GM12878 (cell line): ENCODE data around the gene ULBP2. TPM values are rescaled to one million over a fixed set of nuclear protein-coding genes. Genes with fewer than 3 reads are reported as not detected.
"Not testable (repeated sequence)": the region's sequence is repeated elsewhere in the genome, so short reads cannot be mapped to it uniquely, and the experiment has no call there.

Experiments used
- ATAC-seq: fragments of 200-7000 bp; cut with Tn5 transposase; 3 replicates; pipeline ENCODE4 v1.9.1; 2020; ENCODE audit warnings: mild to moderate bottlenecking, moderate library complexity
- BruUV-seq: library from RNA; stranded (reverse); fragments of 400-500 nt; replicated peaks from 2 replicates; lab custom pipeline; 2021; lab: Mats Ljungman, UMichigan
- CTCF ChIA-PET: fragments of 300-600 bp; sonication (Branson Sonifier 250); formaldehyde crosslinking; extraction: SDS; loops from one replicate; lab custom pipeline; 2021; ENCODE audit warnings: inconsistent platforms; lab: Yijun Ruan, JAX
- POLR2A ChIA-PET: fragments of 350-600 bp; formaldehyde crosslinking; extraction: SDS; loops from one replicate; lab custom pipeline; 2021; ENCODE audit warnings: inconsistent platforms; lab: Charles Lee
- RAD21 ChIA-PET: fragments of 300-600 bp; sonication (Branson Sonifier 250); formaldehyde crosslinking; loops from one replicate; lab custom pipeline; 2023; ENCODE audit warnings: antibody characterized with exemption; ENCODE audit not compliant: unreplicated experiment; lab: Charles Lee
- SMC1A ChIA-PET: fragments of 300-600 bp; sonication (Branson Sonifier 250); formaldehyde crosslinking; loops from one replicate; lab custom pipeline; 2023; ENCODE audit not compliant: unreplicated experiment, uncharacterized antibody; lab: Charles Lee
- DNase-seq: peaks from one replicate; pipeline ENCODE4 v3.0.0-alpha.2; 2011; ENCODE audit warnings: low read depth, low spot score
- FAIRE-seq: peaks from 3 replicates; lab custom pipeline; 2011; peaks lifted over from hg19 to GRCh38; lab: Jason Lieb, UNC
- H2AFZ ChIP-seq: 2 replicates; pipeline ENCODE4 v1.6.0; 2011; ENCODE audit warnings: low read depth, low read length, control low read depth; ENCODE audit not compliant: control insufficient read depth
- H3K27ac ChIP-seq: 2 replicates; pipeline ENCODE4 v1.5.1; 2011; ENCODE audit warnings: control low read depth; ENCODE audit not compliant: control insufficient read depth, insufficient read depth
- H3K27me3 ChIP-seq, 2 experiments: replicated peaks in 1 of 2; 2 replicates each; pipeline versions ENCODE4 v1.6.0 to v1.6.1; 2011; ENCODE audit warnings: low read length in 1 of 2; ENCODE audit not compliant: control insufficient read depth in 2 of 2, insufficient read depth in 2 of 2
- H3K36me3 ChIP-seq, 2 experiments: 2 replicates each; pipeline ENCODE4 v1.5.1; 2011; ENCODE audit warnings: low read length in 1 of 2; ENCODE audit not compliant: control insufficient read depth in 2 of 2, insufficient read depth in 2 of 2
- H3K4me1 ChIP-seq: 2 replicates; pipeline ENCODE4 v1.6.1; 2011; ENCODE audit warnings: mild to moderate bottlenecking, low read length, moderate library complexity, mixed read lengths; ENCODE audit not compliant: control insufficient read depth, insufficient read depth
- H3K4me2 ChIP-seq: 2 replicates; pipeline ENCODE4 v1.6.0; 2011; ENCODE audit warnings: control low read depth; ENCODE audit not compliant: control insufficient read depth, insufficient read depth
- H3K4me3 ChIP-seq: fragments of 200-600 bp; sonication (generic); 2 replicates; pipeline ENCODE4 v1.5.1; 2016
- H3K79me2 ChIP-seq: 2 replicates; pipeline ENCODE4 v1.6.0; 2011; ENCODE audit warnings: low read length; ENCODE audit not compliant: control insufficient read depth, insufficient read depth
- H3K9ac ChIP-seq: 2 replicates; pipeline ENCODE4 v1.8.0; 2011; ENCODE audit warnings: low read length, control low read depth, mixed read lengths; ENCODE audit not compliant: control insufficient read depth, insufficient read depth
- H3K9me3 ChIP-seq: replicated peaks from 3 replicates; pipeline ENCODE4 v1.5.1; 2011; ENCODE audit warnings: mild to moderate bottlenecking, low read length; ENCODE audit not compliant: control insufficient read depth, insufficient read depth
- H4K20me1 ChIP-seq: 2 replicates; pipeline ENCODE4 v1.6.0; 2011; ENCODE audit not compliant: control insufficient read depth, insufficient read depth
- WGBS: methylation state at CpG from one replicate; pipeline ENCODE4 v1.1.6; 2016; ENCODE audit warnings: low lambda C conversion rate; ENCODE audit not compliant: insufficient replicate concordance, insufficient coverage; ENCODE audit errors: missing lambda C conversion rate; 5-methylcytosine and 5-hydroxymethylcytosine counted together
- in situ Hi-C: fragments of 300-500 bp; cut with MboI; formaldehyde crosslinking; loops from 9 replicates; pipeline ENCODE4 v1.14.3; 2018; ENCODE audit warnings: mixed read lengths
- intact Hi-C: fragments of 100-400 bp; cut with micrococcal nuclease; formaldehyde crosslinking; loops from one replicate; pipeline ENCODE4 v1.14.2; 2022; ENCODE audit not compliant: unreplicated experiment
- polyA plus RNA-seq, 11 experiments: library from polyadenylated mRNA; depleted of rRNA in 4 of 11; unstranded in 6 of 11; stranded (reverse) in 5 of 11; fragments of >200 nt; fragmentation: Nextera tagmentation in 4 of 11; fragmentation: Illumina TruSeq in 1 of 11; extraction: Ambion mirVana in 4 of 11; extraction: Trizol in 1 of 11; gene quantifications; 1 replicate in 1 of 11; 2 replicates in 10 of 11; pipeline versions ENCODE4 v1.2.1 to v1.2.3, GENCODE V29; 2011 to 2016; ENCODE audit warnings: inconsistent platforms in 2 of 11, missing spikeins in 2 of 11, low read depth in 1 of 11
- total RNA-seq, 4 experiments: library from RNA; depleted of rRNA in 3 of 4; stranded (reverse); fragments of >200 nt in 3 of 4; fragmentation: Illumina TruSeq in 1 of 4; extraction: Trizol in 1 of 4; gene quantifications; 2 replicates each; pipeline versions ENCODE4 v1.2.1 to v1.2.3, GENCODE V29; 2013 to 2021

ULBP2 gene
- total and polyA plus RNA-seq, 10 of the 15 experiments (the other 5 are each of a cell fraction or from before 2014, with no cell fraction given) = 0.16 to 2.5 (median 0.22) TPM; not detected in 3

DNA sequence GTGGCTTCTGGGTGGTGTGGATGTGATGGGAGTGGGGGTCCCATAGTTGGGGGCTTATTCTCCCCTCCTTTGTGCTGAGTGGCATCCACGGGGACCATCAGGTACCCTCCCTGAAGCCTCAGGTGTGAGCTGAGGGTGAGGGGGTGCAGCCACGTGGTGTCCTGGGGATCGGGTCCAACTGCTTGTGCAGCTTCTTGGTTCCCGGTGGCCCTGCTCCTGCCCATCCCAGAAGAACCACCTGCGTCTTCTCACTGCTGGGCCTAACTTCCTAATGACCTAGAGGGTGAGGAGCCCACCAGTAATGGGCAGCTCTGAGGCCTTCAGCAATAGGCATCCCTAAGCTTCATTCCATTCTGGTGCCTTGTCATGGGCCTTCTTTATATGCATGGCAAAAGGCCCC lies 1.5 kb downstream of the ULBP2 start:
- SMC1A ChIA-PET, H3K36me3 ChIP-seq, BruUV-seq, H2AFZ ChIP-seq, H3K9me3 ChIP-seq, H3K27me3 ChIP-seq, DNase-seq, H3K4me2 ChIP-seq, POLR2A ChIA-PET, H3K9ac ChIP-seq, H3K79me2 ChIP-seq, H4K20me1 ChIP-seq, H3K4me3 ChIP-seq, intact Hi-C loops, CTCF ChIA-PET, in situ Hi-C loops, H3K27ac ChIP-seq, RAD21 ChIA-PET, ATAC-seq, FAIRE-seq: not testable (repeated sequence)
- H3K4me1 ChIP-seq = peaks cover 13% of the 10 kb centered on the region
- 43% methylated on average over 5 of the region's 5 CpGs for WGBS

DNA sequence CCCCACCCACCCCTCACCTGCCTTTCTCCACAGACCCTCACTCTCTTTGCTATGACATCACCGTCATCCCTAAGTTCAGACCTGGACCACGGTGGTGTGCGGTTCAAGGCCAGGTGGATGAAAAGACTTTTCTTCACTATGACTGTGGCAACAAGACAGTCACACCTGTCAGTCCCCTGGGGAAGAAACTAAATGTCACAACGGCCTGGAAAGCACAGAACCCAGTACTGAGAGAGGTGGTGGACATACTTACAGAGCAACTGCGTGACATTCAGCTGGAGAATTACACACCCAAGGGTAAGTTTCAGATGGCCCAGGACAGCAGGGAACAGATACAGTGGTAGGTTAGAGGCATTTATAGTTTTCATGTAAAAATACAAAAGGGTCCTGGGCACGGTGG lies 3.5 kb downstream of the ULBP2 start:
- H3K9me3 ChIP-seq, ATAC-seq, SMC1A ChIA-PET, intact Hi-C loops, H3K4me2 ChIP-seq, RAD21 ChIA-PET, POLR2A ChIA-PET, DNase-seq, H3K9ac ChIP-seq, FAIRE-seq, H4K20me1 ChIP-seq, CTCF ChIA-PET, H3K36me3 ChIP-seq, H3K79me2 ChIP-seq, H3K27me3 ChIP-seq, in situ Hi-C loops, H3K4me1 ChIP-seq, BruUV-seq, H3K4me3 ChIP-seq, H2AFZ ChIP-seq, H3K27ac ChIP-seq: not testable (repeated sequence)
- 40% methylated on average over 3 of the region's 6 CpGs for WGBS

DNA sequence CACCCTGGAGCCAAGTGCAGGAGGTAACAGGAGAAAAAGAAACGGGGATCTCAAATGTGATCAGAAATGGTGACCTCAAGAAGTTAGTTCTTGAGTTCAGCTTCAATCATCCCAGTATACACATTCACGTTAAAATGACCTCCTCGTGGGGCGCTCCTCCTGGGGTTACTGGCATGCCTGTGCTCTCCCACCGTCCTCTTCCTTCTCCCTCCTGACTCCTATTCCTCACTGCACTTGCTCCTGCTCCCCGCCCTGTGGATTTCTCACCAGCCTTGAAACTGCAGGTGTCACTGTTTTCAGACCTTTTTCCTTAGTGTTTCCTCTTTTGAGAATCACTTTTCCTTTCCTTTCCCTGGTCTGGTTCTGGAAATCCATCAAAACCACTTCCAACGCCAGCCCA lies 4.8 kb downstream of the ULBP2 start:
- BruUV-seq, RAD21 ChIA-PET, POLR2A ChIA-PET, intact Hi-C loops, H4K20me1 ChIP-seq, ATAC-seq, H2AFZ ChIP-seq, H3K27me3 ChIP-seq, in situ Hi-C loops, H3K4me1 ChIP-seq, H3K9ac ChIP-seq, H3K27ac ChIP-seq, H3K36me3 ChIP-seq, H3K79me2 ChIP-seq, H3K9me3 ChIP-seq, SMC1A ChIA-PET, H3K4me2 ChIP-seq, H3K4me3 ChIP-seq, DNase-seq: not testable (repeated sequence)
- WGBS = 49% methylated on average over 7 of the region's 7 CpGs
- CTCF ChIA-PET = interaction anchor here (0.9 kb wide), 1 partner anchor 70 kb away, joined by 3 read pairs; no protein-coding TSS in a partner anchor
- peak; percentile 61 for FAIRE-seq

DNA sequence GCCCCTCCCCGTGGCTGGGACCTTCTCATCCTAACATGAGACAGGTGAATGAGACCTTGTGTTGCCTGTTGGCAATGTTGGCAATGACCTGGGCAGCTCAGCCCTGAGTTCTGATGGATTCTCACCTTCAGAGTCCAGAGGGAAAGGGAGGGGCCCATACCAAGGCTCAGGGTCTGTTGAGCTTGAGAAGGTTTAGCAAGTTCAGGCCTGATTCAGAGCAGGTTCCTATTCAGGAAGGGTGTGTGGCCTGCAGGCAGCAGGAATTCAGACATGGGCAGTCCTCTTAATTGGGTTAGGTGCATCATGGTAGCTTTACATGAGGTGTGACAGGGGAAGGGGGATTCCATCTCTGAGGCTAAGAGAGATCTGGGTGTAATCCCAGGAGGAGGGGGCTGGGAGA lies 5.7 kb downstream of the ULBP2 start:
- DNase-seq, intact Hi-C loops, H3K4me2 ChIP-seq, H3K36me3 ChIP-seq, RAD21 ChIA-PET, H3K4me3 ChIP-seq, FAIRE-seq, POLR2A ChIA-PET, H3K27ac ChIP-seq, in situ Hi-C loops, ATAC-seq, H3K79me2 ChIP-seq, SMC1A ChIA-PET, CTCF ChIA-PET, H3K9me3 ChIP-seq, H3K27me3 ChIP-seq, H4K20me1 ChIP-seq, H3K4me1 ChIP-seq, H2AFZ ChIP-seq, BruUV-seq, H3K9ac ChIP-seq: not testable (repeated sequence)
- WGBS = no CpG with 5 or more reads among the region's 1 CpG
